CD14-positive monocyte (primary cell): ENCODE data around the gene PRRT1. TPM values are rescaled to one million over a fixed set of nuclear protein-coding genes. Genes with fewer than 3 reads are reported as not detected.

Experiments used
- DNase-seq, 3 donors: peaks; one replicate each; pipeline ENCODE4 v3.0.0-alpha.2; 2011 to 2022
- H2AFZ ChIP-seq: 2 replicates; pipeline ENCODE4 v1.6.0; 2012; ENCODE audit warnings: mild to moderate bottlenecking, low read depth, low read length, inconsistent platforms; ENCODE audit not compliant: insufficient read depth, poor library complexity, severe bottlenecking
- H3K27ac ChIP-seq, 2 donors: 1 replicate in 1 of 2; 2 replicates in 1 of 2; pipeline ENCODE4 v1.5.1; 2012 to 2013; ENCODE audit warnings: low read length in 2 of 2, control low read depth in 1 of 2, inconsistent platforms in 1 of 2, low read depth in 1 of 2, mild to moderate bottlenecking in 1 of 2
- H3K27me3 ChIP-seq, 2 donors: one replicate each; pipeline versions ENCODE4 v1.6.0 to v1.6.1; 2011 to 2013; ENCODE audit warnings: low read length in 2 of 2; ENCODE audit not compliant: control insufficient read depth in 2 of 2, insufficient read depth in 2 of 2
- H3K36me3 ChIP-seq, 2 donors: replicated peaks in 1 of 2; 1 replicate in 1 of 2; 2 replicates in 1 of 2; pipeline versions ENCODE4 v1.5.1 to v1.6.1; 2012 to 2013; ENCODE audit warnings: low read length in 2 of 2, control low read depth in 1 of 2, inconsistent platforms in 1 of 2, mild to moderate bottlenecking in 1 of 2; ENCODE audit not compliant: insufficient read depth in 2 of 2, control insufficient read depth in 1 of 2
- H3K4me1 ChIP-seq, 2 donors: 1 replicate in 1 of 2; 2 replicates in 1 of 2; pipeline versions ENCODE4 v1.5.1 to v1.6.1; 2012 to 2013; ENCODE audit warnings: low read length in 2 of 2, control low read depth in 1 of 2, inconsistent platforms in 1 of 2, mild to moderate bottlenecking in 1 of 2, moderate library complexity in 1 of 2; ENCODE audit not compliant: insufficient read depth in 2 of 2, control insufficient read depth in 1 of 2
- H3K4me2 ChIP-seq: replicated peaks from 2 replicates; pipeline ENCODE3; 2012; ENCODE audit warnings: low read length, moderate library complexity, mild to moderate bottlenecking; ENCODE audit not compliant: poor library complexity, severe bottlenecking; ENCODE audit errors: extremely low read depth
- H3K4me3 ChIP-seq, 3 experiments: fragments of 200-600 bp in 1 of 3; sonication (generic) in 1 of 3; replicated peaks in 1 of 3; 1 replicate in 2 of 3; 2 replicates in 1 of 3; pipeline ENCODE4 v1.5.1; 2011 to 2013; ENCODE audit warnings: low read length in 3 of 3, mild to moderate bottlenecking in 3 of 3, control low read depth in 2 of 3, low read depth in 2 of 3, inconsistent platforms in 1 of 3, moderate library complexity in 1 of 3
- H3K79me2 ChIP-seq: 2 replicates; pipeline ENCODE4 v1.6.0; 2012; ENCODE audit warnings: mild to moderate bottlenecking, control low read depth, inconsistent platforms, low read length, moderate library complexity; ENCODE audit not compliant: insufficient read depth
- H3K9ac ChIP-seq: 2 replicates; pipeline ENCODE4 v1.6.0; 2017; ENCODE audit warnings: low read length, mild to moderate bottlenecking; ENCODE audit not compliant: insufficient read depth, poor library complexity, severe bottlenecking
- H3K9me3 ChIP-seq, 2 donors: replicated peaks in 1 of 2; 1 replicate in 1 of 2; 2 replicates in 1 of 2; pipeline versions ENCODE4 v1.5.1 to v1.6.1; 2012 to 2013; ENCODE audit warnings: low read length in 2 of 2, control low read depth in 1 of 2; ENCODE audit not compliant: control insufficient read depth in 1 of 2, insufficient read depth in 1 of 2
- H4K20me1 ChIP-seq: 2 replicates; pipeline ENCODE4 v1.6.0; 2012; ENCODE audit warnings: mild to moderate bottlenecking, low read length, control low read depth, moderate library complexity; ENCODE audit not compliant: insufficient read depth
- H3K27ac Mint-ChIP-seq, 7 donors: one replicate each; pipeline ENCODE4 v1.8.0; 2020; ENCODE audit warnings: mild to moderate bottlenecking in 7 of 7, mixed read lengths in 7 of 7, moderate library complexity in 6 of 7, inconsistent platforms in 2 of 7
- H3K27me3 Mint-ChIP-seq, 3 donors: one replicate each; pipeline ENCODE4 v1.8.0; 2021 to 2022; ENCODE audit warnings: low read depth in 3 of 3, mild to moderate bottlenecking in 3 of 3, mixed read lengths in 3 of 3, moderate library complexity in 3 of 3, inconsistent platforms in 1 of 3
- H3K36me3 Mint-ChIP-seq, 2 donors: one replicate each; pipeline ENCODE4 v1.8.0; 2020; ENCODE audit warnings: mixed read lengths in 2 of 2, inconsistent platforms in 1 of 2, mild to moderate bottlenecking in 1 of 2
- H3K4me1 Mint-ChIP-seq: one replicate; pipeline ENCODE4 v1.8.0; 2020; ENCODE audit warnings: mild to moderate bottlenecking, mixed read lengths
- H3K4me3 Mint-ChIP-seq, 2 donors: one replicate each; pipeline ENCODE4 v1.8.0; 2020; ENCODE audit warnings: mild to moderate bottlenecking in 2 of 2, mixed read lengths in 2 of 2, moderate library complexity in 1 of 2
- H3K9me3 Mint-ChIP-seq, 7 donors: one replicate each; pipeline ENCODE4 v1.8.0; 2020 to 2022; ENCODE audit warnings: mixed read lengths in 7 of 7, mild to moderate bottlenecking in 6 of 7, moderate library complexity in 6 of 7, inconsistent platforms in 2 of 7
- WGBS: methylation state at CpG from one replicate; pipeline ENCODE4 v1.1.5; 2013; ENCODE audit warnings: missing lambda C conversion rate; ENCODE audit not compliant: insufficient coverage; 5-methylcytosine and 5-hydroxymethylcytosine counted together
- intact Hi-C, 2 donors: fragments of 100-400 bp; cut with micrococcal nuclease; formaldehyde crosslinking; loops; one replicate each; pipeline versions ENCODE4 v1.15.0 to v1.15.1; 2023
- polyA plus RNA-seq, 3 donors: library from polyadenylated mRNA; depleted of rRNA in 1 of 3; unstranded in 2 of 3; stranded (reverse) in 1 of 3; fragments of 300-500 nt in 2 of 3; fragments of >200 nt in 1 of 3; fragmentation: Illumina TruSeq in 2 of 3; gene quantifications; 1 replicate in 2 of 3; 2 replicates in 1 of 3; pipeline ENCODE4 v1.2.3, GENCODE V29; 2012 to 2021
- TF ChIP-seq, protein P1 (sequence below): fragments of 200-600 bp; IDR thresholded peaks from one replicate; pipeline ENCODE4 v1.8.0; 2022; ENCODE audit warnings: antibody characterized with exemption, mild to moderate bottlenecking

Gene PRRT1
- polyA plus RNA-seq, 3 donors = not detected

DNA sequence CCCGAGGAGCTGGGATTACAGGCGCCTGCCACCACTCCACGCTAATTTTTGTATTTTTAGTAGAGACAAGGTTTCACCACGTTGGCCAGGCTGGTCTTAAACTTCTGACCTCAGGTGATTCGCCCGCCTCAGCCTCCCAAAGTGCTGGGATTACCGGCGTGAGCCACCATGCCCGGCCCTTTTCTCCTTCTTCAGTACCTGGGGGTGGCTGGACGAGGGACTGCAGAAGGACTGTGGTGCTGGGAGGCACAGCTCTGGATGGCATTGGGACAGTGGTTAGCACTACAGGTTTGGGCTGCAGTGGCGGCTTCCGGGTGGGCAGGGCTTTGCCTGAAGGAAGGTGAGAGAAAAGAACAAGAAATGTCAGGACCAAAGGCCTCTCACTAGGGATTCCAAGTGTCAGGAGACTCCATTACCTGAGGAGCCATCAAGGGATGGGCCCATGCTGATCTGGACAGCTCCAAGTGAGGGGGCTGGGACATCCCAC, 31.1 kb downstream of the PRRT1 start:
- H3K36me3 ChIP-seq = peaks cover 79 to 92% of the 10 kb centered on the region in 2 donors
- H3K79me2 ChIP-seq = peaks cover 16% of the 10 kb centered on the region
- H4K20me1 ChIP-seq = peaks cover 47% of the 10 kb centered on the region
- H3K27ac ChIP-seq = no peak overlapping the region
- H3K27me3 Mint-ChIP-seq = peaks cover 0 to 3% (median 0%) of the 10 kb centered on the region in 3 donors
- DNase-seq = no peak
- H3K27me3 ChIP-seq = no peaks in the 10 kb centered on the region
- peaks cover 76 to 95% of the 10 kb centered on the region in 2 donors for H3K36me3 Mint-ChIP-seq
- peaks cover 7 to 14% of the 10 kb centered on the region in 2 donors for H3K4me1 ChIP-seq
- no peak overlapping the region for H2AFZ ChIP-seq
- H3K9me3 ChIP-seq = no peaks in the 10 kb centered on the region
- no peak overlapping the region for H3K4me3 Mint-ChIP-seq
- peaks cover 21% of the 10 kb centered on the region for H3K4me1 Mint-ChIP-seq
- intact Hi-C loops = loop anchor here in 1 of 2 donors (5.0 kb wide), 1 partner anchor 57 kb away; the partner anchor contains the start of genes AGPAT1 and RNF5
- no peak overlapping the region for H3K4me2 ChIP-seq
- 95% methylated on average over 8 of the region's 12 CpGs for WGBS
- no peak overlapping the region for H3K9ac ChIP-seq
- peak overlapping the region in 2 of 7 donors; percentile 14 to 30 for H3K27ac Mint-ChIP-seq
- no peaks in the 10 kb centered on the region for H3K9me3 Mint-ChIP-seq
- TF ChIP-seq, protein P1, sequence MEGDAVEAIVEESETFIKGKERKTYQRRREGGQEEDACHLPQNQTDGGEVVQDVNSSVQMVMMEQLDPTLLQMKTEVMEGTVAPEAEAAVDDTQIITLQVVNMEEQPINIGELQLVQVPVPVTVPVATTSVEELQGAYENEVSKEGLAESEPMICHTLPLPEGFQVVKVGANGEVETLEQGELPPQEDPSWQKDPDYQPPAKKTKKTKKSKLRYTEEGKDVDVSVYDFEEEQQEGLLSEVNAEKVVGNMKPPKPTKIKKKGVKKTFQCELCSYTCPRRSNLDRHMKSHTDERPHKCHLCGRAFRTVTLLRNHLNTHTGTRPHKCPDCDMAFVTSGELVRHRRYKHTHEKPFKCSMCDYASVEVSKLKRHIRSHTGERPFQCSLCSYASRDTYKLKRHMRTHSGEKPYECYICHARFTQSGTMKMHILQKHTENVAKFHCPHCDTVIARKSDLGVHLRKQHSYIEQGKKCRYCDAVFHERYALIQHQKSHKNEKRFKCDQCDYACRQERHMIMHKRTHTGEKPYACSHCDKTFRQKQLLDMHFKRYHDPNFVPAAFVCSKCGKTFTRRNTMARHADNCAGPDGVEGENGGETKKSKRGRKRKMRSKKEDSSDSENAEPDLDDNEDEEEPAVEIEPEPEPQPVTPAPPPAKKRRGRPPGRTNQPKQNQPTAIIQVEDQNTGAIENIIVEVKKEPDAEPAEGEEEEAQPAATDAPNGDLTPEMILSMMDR = no peak
- no peak overlapping the region for H3K4me3 ChIP-seq

DNA sequence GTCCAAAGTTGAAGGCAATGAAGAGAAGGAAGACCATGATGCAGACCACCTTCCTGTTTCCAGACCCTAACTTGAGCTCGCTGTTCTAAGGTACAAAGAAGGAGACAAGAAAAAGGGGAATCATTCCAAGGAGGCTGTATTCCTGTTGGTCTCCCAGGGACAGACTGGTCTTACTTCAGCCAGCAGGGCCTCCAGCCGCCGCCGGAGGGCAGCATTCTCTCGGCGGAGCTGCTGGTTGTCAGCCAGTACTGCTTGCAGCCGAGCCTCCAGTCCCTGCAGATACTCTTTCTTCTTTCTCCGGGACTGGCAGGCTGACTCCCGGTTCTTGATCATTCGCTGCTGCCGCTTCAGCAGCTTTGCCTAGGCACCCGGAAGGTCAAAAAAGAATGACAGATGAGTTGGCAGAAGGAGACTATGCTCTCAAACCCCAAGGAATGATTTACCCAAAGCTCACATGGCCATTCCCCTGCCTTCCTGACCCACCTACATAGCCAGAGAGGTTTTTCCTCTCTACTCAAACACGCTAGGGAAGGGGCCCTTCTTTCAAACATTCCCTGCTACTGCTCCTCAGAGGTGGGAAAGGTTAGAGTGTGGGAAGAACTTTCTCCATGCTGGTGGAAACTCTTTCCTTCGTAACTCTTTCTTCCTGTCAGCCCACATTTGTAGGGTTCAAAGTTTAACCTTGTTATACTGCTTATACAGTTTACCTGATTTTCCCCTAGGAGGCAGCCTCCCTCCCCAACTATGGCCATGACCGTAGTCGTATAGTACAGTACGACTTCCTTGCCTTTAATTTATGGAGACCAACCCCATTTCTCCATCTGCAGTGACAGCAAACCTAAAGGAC, 32.7 kb downstream of the PRRT1 start:
- H3K27me3 ChIP-seq = no peaks in the 10 kb centered on the region
- no peak overlapping the region for H3K4me2 ChIP-seq
- H3K79me2 ChIP-seq = peaks cover 9% of the 10 kb centered on the region

More for the DNA sequence above, 32.7 kb downstream of the PRRT1 start:
- TF ChIP-seq, protein P1 = peak; percentile 91
- H3K9ac ChIP-seq = no peak overlapping the region
- H2AFZ ChIP-seq = no peak overlapping the region
- Mint-ChIP-seq H3K27me3 (peaks cover 0 to 5% (median 0%) of the 10 kb centered on the region in 3 donors), H3K9me3 (no peaks in the 10 kb centered on the region), H3K36me3 (peaks cover 77 to 93% of the 10 kb centered on the region in 2 donors), H3K4me3 (no peak overlapping the region), H3K4me1 (peaks cover 16% of the 10 kb centered on the region), H3K27ac (peak overlapping the region in 5 of 7 donors; percentile 57 to 87 (median 75))
- H3K27ac ChIP-seq = peak overlapping the region in 1 of 2 donors; percentile 63
- intact Hi-C loops = loop anchor here in 1 of 2 donors (5.0 kb wide), 1 partner anchor 78 kb away; no protein-coding TSS in a partner anchor
- peaks cover 48% of the 10 kb centered on the region for H4K20me1 ChIP-seq
- H3K4me3 ChIP-seq = no peak overlapping the region
- peak; percentile 59 to 73 (median 68) for DNase-seq
- peaks cover 72 to 82% of the 10 kb centered on the region in 2 donors for H3K36me3 ChIP-seq
- H3K4me1 ChIP-seq = peaks cover 7 to 14% of the 10 kb centered on the region in 2 donors
- 22% methylated on average over 12 of the region's 17 CpGs for WGBS
- H3K9me3 ChIP-seq = no peaks in the 10 kb centered on the region
